GM23338 (cell line): ENCODE results near the gene TNIP2. TPM values are rescaled to one million over a fixed set of nuclear protein-coding genes. Genes with fewer than 3 reads are reported as not detected.
A peak's percentile ranks its signal among the peaks of the same experiment; 100 is the strongest.

ENCODE experiments used
- ATAC-seq: fragments of 200-7000 bp; cut with Tn5 transposase; 3 replicates; pipeline ENCODE4 v1.9.1; 2020
- DNase-seq: peaks from one replicate; pipeline ENCODE4 v3.0.0-alpha.2; 2015; ENCODE audit warnings: low spot score
- H2AFZ ChIP-seq: fragments of 200-600 bp; sonication (generic); 2 replicates; pipeline ENCODE4 v1.8.0; 2016; ENCODE audit warnings: antibody characterized with exemption, mild to moderate bottlenecking, moderate library complexity
- H3F3A ChIP-seq: fragments of 200-600 bp; sonication (generic); replicated peaks from 2 replicates; pipeline ENCODE4 v1.8.0; 2017; ENCODE audit warnings: antibody characterized with exemption, mixed run types, low read depth
- H3K27ac ChIP-seq: fragments of 200-600 bp; sonication (generic); 2 replicates; pipeline ENCODE4 v1.6.1; 2016; ENCODE audit warnings: low read depth
- H3K27me3 ChIP-seq: fragments of 200-600 bp; sonication (generic); 2 replicates; pipeline ENCODE4 v1.8.0; 2016; ENCODE audit warnings: mild to moderate bottlenecking, mixed run types, moderate library complexity; ENCODE audit not compliant: insufficient read depth
- H3K36me3 ChIP-seq: fragments of 200-600 bp; sonication (generic); 2 replicates; pipeline ENCODE4 v1.8.0; 2016; ENCODE audit warnings: mild to moderate bottlenecking; ENCODE audit not compliant: insufficient read depth
- H3K4me1 ChIP-seq: fragments of 200-600 bp; sonication (generic); 2 replicates; pipeline ENCODE4 v1.8.0; 2016; ENCODE audit warnings: mild to moderate bottlenecking, moderate library complexity; ENCODE audit not compliant: insufficient read depth
- H3K4me2 ChIP-seq: fragments of 200-600 bp; sonication (generic); 2 replicates; pipeline ENCODE4 v1.7.1; 2017; ENCODE audit warnings: mixed run types
- H3K4me3 ChIP-seq: fragments of 200-600 bp; sonication (generic); 2 replicates; pipeline ENCODE4 v1.6.1; 2016; ENCODE audit warnings: mixed run types
- H3K79me2 ChIP-seq: fragments of 200-600 bp; sonication (generic); replicated peaks from 2 replicates; pipeline ENCODE4 v1.8.0; 2017; ENCODE audit warnings: mild to moderate bottlenecking; ENCODE audit not compliant: insufficient read depth
- H3K9me2 ChIP-seq: fragments of 200-600 bp; sonication (generic); 2 replicates; pipeline ENCODE4 v1.8.0; 2017; ENCODE audit not compliant: insufficient read depth
- H4K20me1 ChIP-seq: fragments of 200-600 bp; sonication (generic); replicated peaks from 2 replicates; pipeline ENCODE4 v1.8.0; 2017; ENCODE audit warnings: mild to moderate bottlenecking; ENCODE audit not compliant: insufficient read depth
- H3K27ac Mint-ChIP-seq: 2 replicates; pipeline ENCODE4 v1.8.0; 2020; ENCODE audit warnings: inconsistent platforms, mild to moderate bottlenecking, moderate library complexity, mixed read lengths
- H3K27me3 Mint-ChIP-seq: 3 replicates; pipeline ENCODE4 v1.8.0; 2022; ENCODE audit warnings: low read depth, mild to moderate bottlenecking, moderate library complexity, mixed read lengths, inconsistent platforms; ENCODE audit not compliant: insufficient read depth, poor library complexity
- H3K36me3 Mint-ChIP-seq: 3 replicates; pipeline ENCODE4 v1.8.0; 2021; ENCODE audit warnings: low read depth, mild to moderate bottlenecking, inconsistent platforms, moderate library complexity, mixed read lengths
- H3K4me1 Mint-ChIP-seq: 3 replicates; pipeline ENCODE4 v1.8.0; 2020; ENCODE audit warnings: mild to moderate bottlenecking, inconsistent platforms, mixed read lengths
- H3K4me3 Mint-ChIP-seq: 3 replicates; pipeline ENCODE4 v1.8.0; 2021; ENCODE audit warnings: moderate library complexity, mild to moderate bottlenecking, inconsistent platforms, mixed read lengths
- H3K9me3 Mint-ChIP-seq: 3 replicates; pipeline ENCODE4 v1.8.0; 2020; ENCODE audit warnings: moderate library complexity, mild to moderate bottlenecking, inconsistent platforms, mixed read lengths
- ETS1 ChIP-seq: IDR thresholded peaks from 2 replicates; pipeline ENCODE4 v1.6.1; 2016; ENCODE audit warnings: antibody characterized with exemption
- POLR2AphosphoS5 ChIP-seq: IDR thresholded peaks from 2 replicates; pipeline ENCODE4 v1.6.1; 2016; ENCODE audit warnings: antibody characterized with exemption, low read depth
- REST ChIP-seq: IDR thresholded peaks from one replicate; pipeline ENCODE4 v1.6.1; 2018; ENCODE audit warnings: antibody characterized with exemption; ENCODE audit not compliant: unreplicated experiment
- STAT1 ChIP-seq: IDR thresholded peaks from one replicate; pipeline ENCODE4 v1.6.1; 2016; ENCODE audit warnings: antibody characterized with exemption; ENCODE audit not compliant: unreplicated experiment
- ZNF114 ChIP-seq: fragments of 250-450 bp; sonication (Bioruptor Pico); IDR thresholded peaks from 2 replicates; pipeline ENCODE4 v1.5.0; 2020; ENCODE audit warnings: mild to moderate bottlenecking, moderate library complexity
- ZNF462 ChIP-seq: fragments of 250-450 bp; sonication (Bioruptor Pico); IDR thresholded peaks from 2 replicates; pipeline ENCODE4 v1.5.0; 2020; ENCODE audit warnings: mild to moderate bottlenecking, moderate library complexity
- polyA plus RNA-seq: library from polyadenylated mRNA; unstranded; fragments of >200 nt; fragmentation: Nextera tagmentation; extraction: Ambion mirVana; gene quantifications from 2 replicates; pipeline ENCODE4 v1.2.1, GENCODE V29; 2016
- total RNA-seq: library from RNA; depleted of rRNA; stranded (reverse); fragments of >200 nt; shearing (Covaris generic); gene quantifications from 2 replicates; pipeline ENCODE4 v1.2.3, GENCODE V29; 2014

The TNIP2 gene
- total and polyA plus RNA-seq, 2 experiments from 2014 or later: 34.8 to 61.4 TPM

DNA sequence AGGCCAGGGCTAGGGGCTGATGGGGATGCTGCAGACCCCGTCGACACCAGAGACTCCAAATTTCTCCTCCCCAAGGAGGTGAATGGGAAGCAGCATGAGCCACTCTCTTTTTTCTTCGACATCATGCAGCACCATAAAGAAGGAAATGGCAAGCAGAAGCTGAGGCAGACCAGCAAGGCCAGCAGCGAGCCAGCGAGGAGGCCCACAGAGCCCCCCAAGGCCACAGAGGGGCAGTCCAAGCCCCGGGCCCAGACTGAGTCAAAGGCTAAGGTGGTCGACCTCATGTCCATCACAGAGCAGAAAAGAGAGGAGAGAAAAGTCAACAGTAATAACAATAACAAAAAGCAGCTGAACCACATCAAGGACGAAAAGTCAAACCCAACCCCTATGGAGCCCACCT is 56.1 kb downstream of the TNIP2 start (continued):
- TF ChIP-seq ZNF462 (CRISPR knock-in tag) (no peak), REST (no peak), POLR2AphosphoS5 (no peak), ETS1 (no peak)

DNA sequence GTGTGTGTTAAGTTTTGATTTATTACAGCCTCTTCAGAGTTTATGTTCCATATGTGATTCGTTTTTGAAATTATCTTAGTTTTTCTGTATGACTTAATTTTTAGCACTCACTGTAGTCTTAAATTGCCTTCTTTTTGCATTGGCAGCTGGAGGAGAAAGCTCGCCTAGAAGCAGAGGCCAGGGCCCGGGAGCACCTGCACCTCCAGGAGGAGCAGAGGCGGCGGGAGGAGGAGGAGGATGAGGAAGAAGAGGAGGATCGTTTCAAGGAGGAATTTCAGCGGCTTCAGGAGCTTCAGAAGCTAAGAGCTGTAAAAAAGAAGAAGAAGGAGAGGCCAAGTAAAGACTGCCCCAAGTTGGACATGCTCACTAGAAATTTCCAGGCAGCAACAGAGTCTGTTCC is 56.6 kb downstream of the TNIP2 start:
- Mint-ChIP-seq H3K4me1 (no peaks in the 10 kb centered on the region), H3K9me3 (no peaks in the 10 kb centered on the region), H3K27ac (peak overlapping the region; percentile 39; the same call in 1 of the 2 replicates), H3K36me3 (peaks cover 83% of the 10 kb centered on the region), H3K4me3 (no peak overlapping the region), H3K27me3 (peaks cover 5% of the 10 kb centered on the region)
- DNase-seq (no peak), ATAC-seq (no peak)
- Histone ChIP-seq H3K4me1 (no peaks in the 10 kb centered on the region), H2AFZ (no peak overlapping the region), H3F3A (no peaks in the 10 kb centered on the region), H4K20me1 (no peaks in the 10 kb centered on the region; the same call in 1 of the 2 replicates), H3K4me2 (no peak overlapping the region), H3K27me3 (no peaks in the 10 kb centered on the region), H3K27ac (no peak overlapping the region), H3K4me3 (no peak overlapping the region), H3K9me2 (no peaks in the 10 kb centered on the region), H3K36me3 (peaks cover 38% of the 10 kb centered on the region), H3K79me2 (no peaks in the 10 kb centered on the region)
- TF ChIP-seq ETS1: no peak
- no peak for TF ChIP-seq STAT1
- TF ChIP-seq ZNF114: no peak
